ENCODE measurements around the gene GATAD2A.

Gene GATAD2A

GRCh38 chr19:19502808-19503602 lies 97.5 kb downstream of the GATAD2A start:
- no peak for TF ChIP-seq CTCF (IDR thresholded peaks at IDR 0.05; ENCODE audit: insufficient read depth, missing control alignments)
- FAIRE-seq, result no peak

DNA sequence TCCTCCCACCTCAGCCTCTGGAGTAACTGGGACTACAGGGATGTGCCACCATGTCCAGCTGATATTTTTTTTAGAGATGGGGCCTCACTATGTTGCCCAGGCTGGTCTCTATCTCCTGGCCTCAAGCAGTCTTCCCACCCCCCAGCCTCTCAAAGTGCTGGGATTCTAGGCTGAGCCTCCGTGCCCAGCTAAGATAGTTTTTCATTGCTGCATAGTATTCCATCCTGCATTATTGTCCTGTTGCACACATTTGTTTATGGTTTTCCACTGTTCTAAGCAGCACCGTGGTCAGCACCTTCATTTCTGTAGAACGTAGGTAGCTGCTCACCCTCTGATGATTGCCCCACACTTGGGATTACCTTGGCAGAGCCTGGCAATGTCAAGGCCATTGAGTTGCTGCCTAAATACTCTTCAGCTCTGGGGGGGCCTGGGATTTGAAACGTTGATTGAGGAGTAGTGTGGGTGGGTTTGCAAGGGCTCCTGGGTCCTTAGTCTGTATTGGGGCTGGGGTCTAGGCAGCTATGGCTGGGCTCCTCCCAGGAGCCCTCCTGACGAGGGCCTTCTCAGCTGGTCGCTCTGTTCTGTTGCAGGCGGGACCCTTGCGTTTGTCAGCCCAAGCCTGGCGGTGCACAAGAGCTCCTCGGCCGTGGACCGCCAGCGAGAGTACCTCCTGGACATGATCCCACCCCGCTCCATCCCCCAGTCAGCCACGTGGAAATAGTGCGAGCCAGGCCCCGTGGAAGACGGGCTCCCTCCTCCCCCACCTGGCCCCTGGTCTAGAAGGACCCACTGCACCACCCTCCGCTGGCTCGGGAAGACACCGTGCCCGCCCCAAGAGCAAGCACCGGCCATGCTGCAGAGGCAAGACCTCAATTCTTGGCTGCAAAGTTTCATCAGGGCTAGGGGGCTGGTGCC lies 99.5 kb downstream of the GATAD2A start:
- no peak for DNase-seq (ENCODE audit: insufficient read length, low spot score)
- FAIRE-seq, result no peak
- no peak for TF ChIP-seq CTCF (IDR thresholded peaks at IDR 0.05; ENCODE audit: insufficient read depth, missing control alignments)

More at GRCh38 chr19:19502808-19503602, 97.5 kb downstream of the GATAD2A start:
- DNase-seq (ENCODE audit: insufficient read length, low spot score), result no peak

DNA sequence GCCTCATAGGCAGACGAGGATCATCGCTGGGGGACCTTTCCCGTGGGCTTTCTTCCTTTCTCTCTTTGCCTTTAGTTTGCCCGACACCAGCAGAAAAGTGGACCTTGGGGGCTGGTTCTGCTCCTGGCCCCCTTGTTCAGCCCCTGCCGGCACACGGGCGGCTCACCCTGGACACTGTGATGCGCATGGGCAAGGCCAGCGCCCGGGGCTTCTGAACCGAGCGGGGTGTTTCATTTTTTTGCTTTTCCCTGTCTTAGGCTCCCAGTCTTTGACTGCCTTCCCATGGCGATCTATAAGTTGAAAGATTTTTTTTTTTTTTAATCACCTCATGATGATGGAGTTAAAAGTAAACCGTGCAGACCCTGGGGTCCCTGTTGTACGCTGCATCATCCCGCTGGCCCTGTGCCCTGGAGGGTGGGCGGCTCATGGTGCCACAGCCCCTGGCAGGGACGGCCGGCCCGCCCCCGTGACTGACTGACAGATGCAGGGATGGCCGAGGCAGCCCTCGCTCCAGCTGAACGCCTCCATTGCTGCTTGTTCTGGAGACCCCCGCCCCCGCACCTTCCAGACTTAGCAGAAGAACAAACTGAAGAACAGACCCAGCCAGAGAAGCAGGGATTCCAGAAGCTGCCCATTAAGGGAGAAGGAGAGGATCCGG lies 100.3 kb downstream of the GATAD2A start:
- DNase-seq (ENCODE audit: insufficient read length, low spot score) (no peak), FAIRE-seq (no peak)
- no peak for TF ChIP-seq CTCF (IDR thresholded peaks at IDR 0.05; ENCODE audit: insufficient read depth, missing control alignments)

DNA sequence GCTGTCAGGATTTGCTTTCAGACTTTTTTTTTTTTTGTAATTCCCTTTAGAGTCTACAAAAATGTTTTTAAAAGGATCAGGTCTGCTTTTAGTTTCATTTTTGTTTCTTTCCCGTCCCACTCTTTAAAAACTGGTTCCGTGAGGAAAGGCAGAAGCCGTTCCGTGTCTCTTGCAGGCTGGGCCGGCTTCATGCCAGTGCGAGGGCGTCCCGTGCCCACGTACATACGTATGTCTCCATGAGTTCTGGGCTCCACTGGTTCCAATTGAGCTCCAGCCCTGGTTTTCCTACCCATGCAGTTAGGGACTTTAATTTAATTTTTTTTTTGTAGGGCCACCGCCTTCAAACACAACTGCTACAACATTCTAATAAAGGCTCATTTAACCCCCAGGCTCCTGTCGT lies 101.1 kb downstream of the GATAD2A start:
- no peak for DNase-seq (ENCODE audit: insufficient read length, low spot score)
- no peak for TF ChIP-seq CTCF (IDR thresholded peaks at IDR 0.05; ENCODE audit: insufficient read depth, missing control alignments)
- FAIRE-seq, result no peak

DNA sequence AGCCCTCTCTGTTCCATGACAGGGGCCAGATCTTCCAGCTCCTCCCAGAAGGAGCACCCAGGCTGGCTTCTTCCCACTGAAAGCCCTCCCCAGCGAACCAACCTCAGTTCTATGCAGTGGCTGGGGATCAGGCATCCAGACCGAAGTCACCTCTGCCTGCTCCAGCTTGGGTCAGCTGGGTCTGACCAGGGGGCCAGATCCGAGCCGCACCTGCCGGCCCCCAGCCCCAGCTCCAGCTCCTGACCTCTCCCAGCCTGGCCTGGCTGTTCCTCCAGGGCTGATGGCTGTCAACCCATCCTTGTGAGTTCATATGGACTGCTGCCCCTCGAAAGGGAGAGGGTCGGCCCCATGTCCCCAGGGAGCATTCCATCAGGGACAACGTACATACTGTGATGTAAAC lies 101.9 kb downstream of the GATAD2A start:
- no peak for FAIRE-seq
- TF ChIP-seq CTCF (IDR thresholded peaks at IDR 0.05; ENCODE audit: insufficient read depth, missing control alignments), result no peak
- DNase-seq (ENCODE audit: insufficient read length, low spot score), result no peak

DNA sequence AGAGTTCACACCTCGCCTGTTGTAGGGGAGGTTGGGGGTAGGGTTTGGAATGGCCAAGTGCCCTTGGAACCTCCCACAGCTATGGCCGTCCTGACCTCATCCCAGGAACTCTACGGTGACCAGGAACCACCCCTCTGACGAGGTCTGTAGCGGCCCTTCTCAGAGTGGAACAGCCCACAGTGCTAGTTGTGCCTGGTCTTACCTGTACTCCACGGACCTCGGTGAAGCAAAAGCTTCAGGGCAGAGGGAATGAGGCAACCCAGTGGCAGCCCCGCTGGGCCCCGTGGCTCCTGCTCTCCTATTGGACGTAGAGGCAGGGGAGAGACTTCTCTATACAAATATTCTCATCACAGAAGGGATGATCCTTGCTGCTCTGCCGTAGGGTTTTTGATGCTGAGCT lies 102.7 kb downstream of the GATAD2A start:
- no peak for DNase-seq (ENCODE audit: insufficient read length, low spot score)
- FAIRE-seq, result no peak
- TF ChIP-seq CTCF (IDR thresholded peaks at IDR 0.05; ENCODE audit: insufficient read depth, missing control alignments), result no peak
